GM19455 (cell line): ENCODE measurements around the gene RBCK1.

ENCODE experiments used
- ATAC-seq: cut with Tn5 transposase; IDR thresholded peaks from one replicate; pipeline ENCODE4 v1.9.1; 2021; ENCODE audit not compliant: unreplicated experiment

RBCK1 gene

GRCh38 chr20:416950-417800 is 9.1 kb downstream of the RBCK1 start:
- ATAC-seq, result no peak

DNA sequence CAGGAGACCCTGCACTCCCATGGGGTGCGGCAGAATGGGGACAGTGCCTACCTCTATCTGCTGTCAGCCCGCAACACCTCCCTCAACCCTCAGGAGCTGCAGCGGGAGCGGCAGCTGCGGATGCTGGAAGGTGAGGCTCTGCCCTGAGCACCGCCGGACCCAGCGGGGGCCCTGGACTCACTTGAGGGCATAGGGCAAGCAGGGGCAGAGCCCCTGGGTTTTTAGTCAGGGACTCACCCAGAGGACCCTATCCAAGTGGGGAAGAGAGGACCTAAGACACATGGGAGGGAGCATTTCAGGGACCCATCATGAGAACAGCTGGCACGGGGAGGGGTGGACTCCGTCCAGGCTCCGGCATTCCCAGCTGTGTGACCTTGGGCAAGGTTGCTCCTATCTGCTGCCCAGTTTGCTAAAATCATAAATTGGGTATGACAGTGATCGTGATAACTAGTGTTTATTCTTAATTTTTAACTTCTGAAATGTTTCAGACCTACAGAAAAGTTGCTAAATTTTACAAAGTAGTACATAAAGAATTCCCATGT is 9.8 kb downstream of the RBCK1 start:
- no peak for ATAC-seq

GRCh38 chr20:418858-419365 is 10.8 kb downstream of the RBCK1 start:
- ATAC-seq, result no peak

- no peak for ATAC-seq
Observed at GRCh38 chr20:419556-420165, 11.6 kb downstream of the RBCK1 start.

DNA sequence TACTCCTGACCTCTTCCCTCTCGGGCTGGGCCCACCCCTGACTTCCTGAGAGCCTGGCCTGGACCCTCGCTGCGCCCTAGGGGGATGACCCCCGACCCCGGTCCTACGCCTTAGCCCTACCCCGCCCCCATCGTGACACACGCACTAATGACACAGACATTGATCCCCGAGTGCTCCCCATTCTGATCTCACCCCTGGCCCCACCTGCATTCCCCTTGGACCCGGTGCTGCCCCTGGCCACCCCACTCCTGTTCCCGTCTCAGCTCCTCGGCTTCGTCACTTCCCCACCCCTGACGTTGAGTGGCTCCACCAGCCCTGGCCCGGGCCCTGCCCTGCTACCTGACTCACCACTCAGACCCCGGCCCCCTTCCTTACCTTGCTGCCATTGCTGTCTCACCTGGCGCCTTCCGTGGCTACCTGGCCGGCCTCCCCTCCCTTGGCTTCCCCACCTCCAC is 12.1 kb downstream of the RBCK1 start:
- ATAC-seq, result no peak

DNA sequence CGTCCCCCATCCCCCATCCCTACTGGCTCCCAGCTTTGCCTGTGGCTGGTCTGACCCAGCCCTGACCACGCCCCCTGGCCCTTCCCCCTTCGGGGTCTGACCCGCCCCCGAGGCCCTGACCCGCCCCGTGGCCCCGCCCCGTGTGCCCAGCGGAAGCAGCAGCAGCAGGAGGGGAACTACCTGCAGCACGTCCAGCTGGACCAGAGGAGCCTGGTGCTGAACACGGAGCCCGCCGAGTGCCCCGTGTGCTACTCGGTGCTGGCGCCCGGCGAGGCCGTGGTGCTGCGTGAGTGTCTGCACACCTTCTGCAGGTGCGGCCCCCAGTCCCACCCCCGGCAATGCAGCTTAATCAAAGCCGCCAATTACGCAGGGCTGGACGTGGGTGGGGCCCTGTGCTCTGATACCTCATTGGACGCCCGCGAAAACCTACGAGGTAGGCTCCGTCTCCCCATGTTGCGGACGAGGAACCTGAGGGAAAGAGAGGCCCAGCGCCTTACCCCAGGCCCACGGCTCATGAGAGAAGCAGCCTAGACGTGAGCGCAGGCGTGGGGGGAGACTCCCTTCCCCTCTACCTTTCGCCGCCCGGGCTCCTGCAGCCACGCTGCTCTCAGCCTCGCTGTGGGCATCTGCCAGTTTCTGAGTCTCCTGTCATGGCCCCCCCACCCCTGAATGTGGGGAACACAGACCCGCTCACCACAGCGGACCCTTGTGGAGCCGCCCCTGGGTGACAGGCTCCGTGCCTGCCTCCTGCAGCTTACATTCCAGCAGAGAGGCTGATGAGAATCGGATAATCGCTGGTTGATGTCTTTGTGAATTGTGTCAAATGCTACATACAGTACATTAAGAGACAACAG is 12.8 kb downstream of the RBCK1 start:
- no peak for ATAC-seq

DNA sequence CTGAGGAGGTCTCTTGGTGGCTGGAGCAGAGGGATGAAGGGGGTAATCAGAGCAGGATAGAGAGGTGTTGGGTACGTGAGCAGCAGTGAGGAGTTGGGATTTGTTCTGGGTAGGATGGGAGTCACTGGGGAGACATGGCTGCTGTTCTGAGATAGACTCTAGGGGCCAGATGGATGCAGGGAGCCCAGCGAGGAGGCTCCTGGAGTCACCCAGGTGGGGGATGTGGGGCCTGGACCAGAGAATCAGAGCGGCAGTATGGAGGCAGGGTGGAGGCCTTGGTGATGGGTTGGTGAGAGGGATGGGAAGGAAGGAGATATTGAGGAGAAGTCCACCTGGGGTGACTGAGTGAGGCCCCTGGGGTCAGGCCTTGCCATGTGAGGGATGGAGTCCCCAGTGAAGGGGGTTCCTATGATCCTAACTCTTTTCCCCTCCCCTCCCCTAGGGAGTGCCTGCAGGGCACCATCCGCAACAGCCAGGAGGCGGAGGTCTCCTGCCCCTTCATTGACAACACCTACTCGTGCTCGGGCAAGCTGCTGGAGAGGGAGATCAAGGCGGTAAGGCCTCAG is 13.7 kb downstream of the RBCK1 start:
- ATAC-seq, result no peak

GRCh38 chr20:426566-426965 is 18.5 kb downstream of the RBCK1 start:
- ATAC-seq, result no peak

DNA sequence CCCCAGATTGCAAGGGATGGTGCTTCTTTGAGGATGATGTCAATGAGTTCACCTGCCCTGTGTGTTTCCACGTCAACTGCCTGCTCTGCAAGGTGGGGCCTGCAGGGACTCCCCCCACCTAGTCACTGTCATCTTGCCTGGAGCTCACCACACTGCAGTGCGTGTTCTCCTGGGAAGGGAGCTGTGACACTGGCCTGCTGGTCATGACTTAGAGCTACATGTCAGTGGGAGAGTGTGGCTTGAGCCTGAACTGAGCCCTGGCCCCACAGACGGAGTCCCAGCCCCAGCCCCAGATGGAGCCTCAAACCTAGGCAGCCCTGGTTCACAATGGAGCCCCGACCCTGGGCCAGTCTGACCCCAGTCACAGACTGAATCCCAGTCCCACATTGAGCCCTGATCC is 19.3 kb downstream of the RBCK1 start:
- ATAC-seq, result no peak

- no peak for ATAC-seq
Observed at GRCh38 chr20:427849-428657, 20.0 kb downstream of the RBCK1 start.

GRCh38 chr20:428658-429200 is 20.6 kb downstream of the RBCK1 start:
- ATAC-seq, result no peak

DNA sequence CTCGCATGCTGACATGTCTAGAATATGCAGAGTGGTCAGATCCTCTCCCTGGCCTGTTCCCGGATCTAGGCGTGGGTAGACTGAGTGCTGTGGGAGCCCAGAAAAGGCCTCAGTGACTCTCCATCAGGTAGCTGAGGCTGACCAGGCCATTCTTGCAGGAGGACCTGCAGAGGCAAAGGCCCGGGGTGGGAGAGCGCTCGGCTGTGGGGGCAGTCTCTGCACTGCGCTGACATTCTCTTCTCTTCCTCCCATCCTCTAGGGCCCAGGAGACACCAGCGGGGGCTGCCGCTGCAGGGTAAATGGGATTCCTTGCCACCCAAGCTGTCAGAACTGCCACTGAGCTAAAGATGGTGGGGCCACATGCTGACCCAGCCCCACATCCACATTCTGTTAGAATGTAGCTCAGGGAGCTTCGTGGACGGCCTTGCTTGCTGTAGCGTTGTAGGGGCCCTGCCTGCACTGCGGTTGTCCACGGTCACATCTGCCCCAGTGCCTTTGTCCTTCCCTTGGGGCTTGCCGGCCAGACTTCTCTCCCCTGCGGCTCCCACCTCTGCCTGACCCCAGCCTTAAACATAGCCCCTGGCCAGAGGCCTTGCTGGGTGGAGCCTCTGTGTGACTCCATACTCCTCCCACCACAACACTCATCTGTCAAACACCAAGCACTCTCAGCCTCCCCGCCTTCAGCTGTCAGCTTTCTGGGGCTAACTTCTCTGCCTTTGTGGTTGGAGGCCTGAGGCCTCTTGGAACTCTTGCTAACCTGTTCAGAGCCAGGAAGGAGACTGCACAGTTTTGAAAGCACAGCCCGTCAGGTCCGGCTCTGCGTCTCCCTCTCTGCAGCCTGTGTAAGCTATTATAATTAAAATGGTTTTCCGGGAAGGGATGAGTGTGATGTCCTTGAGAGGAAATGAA is 22.2 kb downstream of the RBCK1 start:
- no peak for ATAC-seq

DNA sequence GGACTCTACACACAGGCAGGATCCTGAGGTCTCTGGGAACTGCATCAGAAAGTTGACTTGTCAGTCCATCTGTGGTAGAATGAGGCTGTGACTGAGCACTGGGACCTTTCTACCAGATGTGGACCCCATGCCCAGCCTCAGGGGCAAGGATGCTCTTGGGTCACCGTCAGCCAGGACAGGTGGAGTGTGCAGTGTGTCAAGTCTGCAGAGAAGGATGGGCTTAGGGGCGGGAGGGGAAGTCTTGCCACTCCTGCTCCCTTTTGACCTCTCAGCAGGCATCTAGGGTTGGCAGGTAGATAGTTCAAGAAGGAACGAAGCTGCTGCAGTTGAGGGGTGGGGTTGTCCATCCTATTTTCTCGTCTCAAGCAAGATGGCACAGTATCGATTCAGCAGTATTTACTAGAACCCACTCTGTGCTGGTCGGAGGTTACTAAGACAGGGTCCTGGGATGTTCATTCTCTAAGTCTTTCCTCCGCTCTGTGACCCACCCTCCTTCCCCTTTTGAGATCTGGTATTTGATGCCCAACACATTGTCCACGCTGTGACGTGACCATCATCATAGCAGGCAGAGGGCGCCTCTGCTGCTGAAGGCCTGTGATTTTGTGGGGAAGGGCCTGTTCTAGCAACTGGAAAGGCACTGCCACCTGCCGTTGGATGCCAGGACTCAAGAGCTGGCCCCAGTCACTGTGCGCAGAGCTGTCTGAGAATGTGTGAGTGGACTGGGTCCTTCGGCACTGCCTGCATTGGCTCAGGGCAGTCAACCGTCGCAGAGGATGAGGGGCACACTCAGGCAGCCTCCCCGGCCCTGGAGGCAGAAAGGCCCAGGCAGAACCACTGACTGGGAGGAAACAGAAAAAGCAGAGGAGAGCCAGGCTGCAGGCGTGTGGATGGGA is 23.2 kb downstream of the RBCK1 start:
- ATAC-seq, result no peak

- no peak for ATAC-seq
Observed at GRCh38 chr20:432208-432607, 24.1 kb downstream of the RBCK1 start.

DNA sequence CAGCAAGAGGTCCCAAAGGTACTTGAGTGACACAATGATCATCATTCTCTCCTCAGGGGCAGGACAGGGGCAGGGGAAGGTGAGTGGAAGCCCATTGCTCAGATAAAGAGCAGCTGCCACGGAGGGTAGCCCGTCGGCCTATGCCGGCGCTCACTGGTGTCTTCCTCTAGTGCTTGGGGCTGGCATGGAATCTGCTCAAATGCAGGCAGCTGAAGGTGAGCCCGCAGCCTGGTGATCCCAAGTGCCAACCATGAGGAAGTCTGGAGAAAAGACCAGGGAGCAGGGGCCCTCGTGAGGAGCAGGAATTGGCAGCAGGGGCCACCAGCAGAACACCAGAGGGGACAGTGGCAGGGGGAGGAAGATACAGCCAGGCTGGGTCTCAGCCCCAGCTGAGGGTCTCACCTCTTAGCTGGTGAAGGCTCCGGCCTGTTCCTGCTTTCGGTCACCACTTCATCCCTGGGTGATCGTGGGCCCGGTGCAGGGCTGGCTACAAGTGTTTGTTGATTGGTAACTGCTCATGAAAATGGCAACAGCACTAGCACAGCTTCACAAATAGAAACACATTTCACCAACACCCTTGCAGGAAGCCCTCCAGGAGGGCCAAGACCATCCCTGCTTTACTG is 24.7 kb downstream of the RBCK1 start:
- no peak for ATAC-seq

GRCh38 chr20:433300-433975 is 25.3 kb downstream of the RBCK1 start:
- ATAC-seq, result peak; percentile 84

DNA sequence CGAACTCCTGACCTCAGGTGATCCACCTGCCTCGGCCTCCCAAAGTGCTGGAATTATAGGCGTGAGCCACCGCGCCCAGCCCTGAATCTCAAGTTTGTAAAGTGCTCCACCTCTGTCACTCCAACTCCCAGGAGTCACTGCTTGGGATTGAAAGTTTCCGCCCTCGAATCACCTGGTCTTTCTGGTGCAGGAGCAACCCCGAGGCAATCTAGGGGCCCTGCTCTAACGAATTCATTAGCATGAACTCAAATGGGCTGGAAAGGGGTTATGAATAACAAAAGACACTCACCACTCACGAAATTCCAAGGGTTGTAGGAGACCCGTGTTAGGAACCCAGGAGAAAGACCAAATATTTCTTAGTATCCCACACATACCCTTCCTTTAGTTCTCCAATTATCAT is 26.1 kb downstream of the RBCK1 start:
- no peak for ATAC-seq
